Testis (tissue), 3 donors: ENCODE results near the gene AMER1. TPM values are rescaled to one million over a fixed set of nuclear protein-coding genes. Genes with fewer than 3 reads are reported as not detected.

ENCODE experiments used
- DNase-seq: peaks from one replicate; pipeline ENCODE4 v3.0.0-alpha.2; 2019
- H3K27ac ChIP-seq, 2 donors: fragments of 200-600 bp; sonication (generic); one replicate each; pipeline ENCODE4 v1.5.1; 2019
- H3K27me3 ChIP-seq: fragments of 200-600 bp; sonication (generic); one replicate; pipeline ENCODE4 v1.5.1; 2019
- H3K36me3 ChIP-seq: fragments of 200-600 bp; sonication (generic); one replicate; pipeline ENCODE4 v1.5.1; 2017; ENCODE audit warnings: low read depth; ENCODE audit errors: missing control alignments
- H3K4me1 ChIP-seq: fragments of 200-600 bp; sonication (generic); one replicate; pipeline ENCODE4 v1.5.1; 2019
- H3K4me3 ChIP-seq, 2 donors: fragments of 200-600 bp; sonication (generic); one replicate each; pipeline ENCODE4 v1.5.1; 2017 to 2019
- H3K9me3 ChIP-seq: fragments of 200-600 bp; sonication (generic); one replicate; pipeline ENCODE4 v1.5.1; 2017
- CTCF ChIP-seq, 3 experiments: fragments of 450-650 bp in 2 of 3; fragments of 200-600 bp in 1 of 3; sonication (generic) in 1 of 3; IDR thresholded peaks; one replicate each; pipeline ENCODE4 v1.5.1; 2016 to 2019; ENCODE audit warnings: antibody characterized with exemption in 3 of 3, mild to moderate bottlenecking in 2 of 3, moderate library complexity in 1 of 3
- POLR2A ChIP-seq: fragments of 450-650 bp; IDR thresholded peaks from one replicate; pipeline ENCODE4 v1.6.1; 2017; ENCODE audit warnings: antibody characterized with exemption, mild to moderate bottlenecking, moderate library complexity
- WGBS, 2 donors: methylation state at CpG; one replicate each; pipeline ENCODE4 v1.1.5; 2018; 5-methylcytosine and 5-hydroxymethylcytosine counted together
- intact Hi-C: fragments of 100-400 bp; cut with DNase I; formaldehyde crosslinking; loops from one replicate; pipeline ENCODE4 v1.15.1; 2023; ENCODE audit warnings: low total_unique reads
- polyA plus RNA-seq: library from polyadenylated mRNA; stranded (reverse); fragments of 350-450 nt; fragmentation: Illumina TruSeq; extraction: RNeasy Lipid Tissue Mini Kit (QIAGEN cat#74804); gene quantifications from one replicate; pipeline ENCODE4 v1.2.3, GENCODE V29; 2014; ENCODE audit warnings: low read depth, low replicate concordance; ENCODE audit not compliant: insufficient read depth
- total RNA-seq, 2 donors: library from RNA; depleted of rRNA; stranded (reverse); fragments of >200 nt; gene quantifications; one replicate each; pipeline ENCODE4 v1.2.3, GENCODE V29; 2016

Gene AMER1
- total and polyA plus RNA-seq, 3 donors from 2014 or later: 1.5 to 3.8 (median 3.2) TPM

GRCh38 chrX:64186974-64187761 lies 18.3 kb downstream of the AMER1 start:
- DNase-seq: no peak
- intact Hi-C loops: no loop called here
- no peak for TF ChIP-seq CTCF (IDR thresholded peaks at IDR 0.05)
- no peak for TF ChIP-seq POLR2A
- 100% methylated on average over 1 of the region's 1 CpG; no CpG with 5 or more reads in 1 of the 2 donors for WGBS, 2 donors
- Histone ChIP-seq H3K27ac (no peak overlapping the region), H3K9me3 (no peaks in the 10 kb centered on the region), H3K4me3 (no peak overlapping the region), H3K4me1 (no peaks in the 10 kb centered on the region), H3K27me3 (no peaks in the 10 kb centered on the region), H3K36me3 (no peaks in the 10 kb centered on the region)

- no peaks in the 10 kb centered on the region for H3K4me1 ChIP-seq
- TF ChIP-seq CTCF (IDR thresholded peaks at IDR 0.05): no peak
- no peak for TF ChIP-seq POLR2A
- intact Hi-C loops: no loop called here
- no peaks in the 10 kb centered on the region for H3K9me3 ChIP-seq
- no peak for DNase-seq
- H3K27ac ChIP-seq: no peak overlapping the region
- no peak overlapping the region for H3K4me3 ChIP-seq
- no peaks in the 10 kb centered on the region for H3K36me3 ChIP-seq
- no peaks in the 10 kb centered on the region for H3K27me3 ChIP-seq
- WGBS, 2 donors: 93% methylated on average over 2 of the region's 2 CpGs; no CpG with 5 or more reads in 1 of the 2 donors
Observed at GRCh38 chrX:64184396-64184795, 21.1 kb downstream of the AMER1 start.

GRCh38 chrX:64182208-64182607 lies 23.3 kb downstream of the AMER1 start:
- TF ChIP-seq POLR2A: no peak
- no peak for TF ChIP-seq CTCF (IDR thresholded peaks at IDR 0.05)
- H3K4me3 ChIP-seq: no peak overlapping the region
- WGBS, 2 donors: 90 to 93% methylated on average over 2 of the region's 2 CpGs
- H3K36me3 ChIP-seq: no peaks in the 10 kb centered on the region
- no peak overlapping the region for H3K27ac ChIP-seq
- intact Hi-C loops: no loop called here
- no peaks in the 10 kb centered on the region for H3K9me3 ChIP-seq
- DNase-seq: no peak
- H3K4me1 ChIP-seq: no peaks in the 10 kb centered on the region
- no peaks in the 10 kb centered on the region for H3K27me3 ChIP-seq

GRCh38 chrX:64176876-64177275 lies 28.6 kb downstream of the AMER1 start:
- intact Hi-C loops: no loop called here
- TF ChIP-seq CTCF (IDR thresholded peaks at IDR 0.05): no peak
- TF ChIP-seq POLR2A: no peak
- no peaks in the 10 kb centered on the region for H3K36me3 ChIP-seq
- no peaks in the 10 kb centered on the region for H3K4me1 ChIP-seq
- H3K9me3 ChIP-seq: no peaks in the 10 kb centered on the region
- H3K4me3 ChIP-seq: no peak overlapping the region
- H3K27me3 ChIP-seq: no peaks in the 10 kb centered on the region
- H3K27ac ChIP-seq: no peak overlapping the region
- DNase-seq: no peak

GRCh38 chrX:64169988-64170387 lies 35.5 kb downstream of the AMER1 start:
- no peaks in the 10 kb centered on the region for H3K4me1 ChIP-seq
- DNase-seq: no peak
- intact Hi-C loops: no loop called here
- H3K36me3 ChIP-seq: no peaks in the 10 kb centered on the region
- 75 to 88% methylated on average over 1 of the region's 1 CpG for WGBS, 2 donors
- TF ChIP-seq POLR2A: no peak
- no peak for TF ChIP-seq CTCF (IDR thresholded peaks at IDR 0.05)
- H3K27ac ChIP-seq: no peak overlapping the region
- no peaks in the 10 kb centered on the region for H3K27me3 ChIP-seq
- no peak overlapping the region for H3K4me3 ChIP-seq
- H3K9me3 ChIP-seq: no peaks in the 10 kb centered on the region
